ENCODE data around the gene TBX15.

The TBX15 gene

GRCh38 chr1:118944546-118944945 is 43.6 kb downstream of the TBX15 start (continued):
- no peak for TF ChIP-seq PATZ1 (CRISPR knock-in tag; IDR thresholded peaks at IDR 0.05; ENCODE audit: borderline replicate concordance)

GRCh38 chr1:118944133-118944532 is 44.0 kb downstream of the TBX15 start:
- TF ChIP-seq TCF4 (CRISPR knock-in tag; IDR thresholded peaks at IDR 0.05; ENCODE audit: borderline replicate concordance) (no peak), ARNTL (CRISPR knock-in tag; IDR thresholded peaks at IDR 0.05; ENCODE audit: borderline replicate concordance, low read depth) (no peak), GLIS3 (CRISPR knock-in tag; IDR thresholded peaks at IDR 0.05) (no peak), TOX (CRISPR knock-in tag; IDR thresholded peaks at IDR 0.05; ENCODE audit: borderline replicate concordance) (no peak), ESRRG (CRISPR knock-in tag; IDR thresholded peaks at IDR 0.05) (no peak), ISL1 (CRISPR knock-in tag; IDR thresholded peaks at IDR 0.05) (no peak), ZFP3 (CRISPR knock-in tag; IDR thresholded peaks at IDR 0.05) (no peak), ZFP30 (CRISPR knock-in tag; IDR thresholded peaks at IDR 0.05) (no peak), CSRNP3 (CRISPR knock-in tag; IDR thresholded peaks at IDR 0.05) (no peak), SNAI2 (CRISPR knock-in tag; IDR thresholded peaks at IDR 0.05) (no peak), PPARA (CRISPR knock-in tag; IDR thresholded peaks at IDR 0.05; ENCODE audit: borderline replicate concordance) (no peak), ZNF565 (CRISPR knock-in tag; conservative IDR thresholded peaks at IDR 0.05; ENCODE audit: low read depth) (no peak), RARB (CRISPR knock-in tag; IDR thresholded peaks at IDR 0.05) (no peak), ZNF70 (CRISPR knock-in tag; IDR thresholded peaks at IDR 0.05) (no peak), ZNF8 (CRISPR knock-in tag; IDR thresholded peaks at IDR 0.05) (no peak), PATZ1 (CRISPR knock-in tag; IDR thresholded peaks at IDR 0.05; ENCODE audit: borderline replicate concordance) (no peak), ZC3H10 (CRISPR knock-in tag; IDR thresholded peaks at IDR 0.05) (no peak)
- TF ChIP-seq, protein P1, sequence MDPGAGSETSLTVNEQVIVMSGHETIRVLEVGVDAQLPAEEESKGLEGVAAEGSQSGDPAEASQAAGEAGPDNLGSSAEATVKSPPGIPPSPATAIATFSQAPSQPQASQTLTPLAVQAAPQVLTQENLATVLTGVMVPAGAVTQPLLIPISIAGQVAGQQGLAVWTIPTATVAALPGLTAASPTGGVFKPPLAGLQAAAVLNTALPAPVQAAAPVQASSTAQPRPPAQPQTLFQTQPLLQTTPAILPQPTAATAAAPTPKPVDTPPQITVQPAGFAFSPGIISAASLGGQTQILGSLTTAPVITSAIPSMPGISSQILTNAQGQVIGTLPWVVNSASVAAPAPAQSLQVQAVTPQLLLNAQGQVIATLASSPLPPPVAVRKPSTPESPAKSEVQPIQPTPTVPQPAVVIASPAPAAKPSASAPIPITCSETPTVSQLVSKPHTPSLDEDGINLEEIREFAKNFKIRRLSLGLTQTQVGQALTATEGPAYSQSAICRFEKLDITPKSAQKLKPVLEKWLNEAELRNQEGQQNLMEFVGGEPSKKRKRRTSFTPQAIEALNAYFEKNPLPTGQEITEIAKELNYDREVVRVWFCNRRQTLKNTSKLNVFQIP (CRISPR knock-in tag; IDR thresholded peaks at IDR 0.05; ENCODE audit: borderline replicate concordance, low read depth) = no peak
- TF ChIP-seq, protein P2, sequence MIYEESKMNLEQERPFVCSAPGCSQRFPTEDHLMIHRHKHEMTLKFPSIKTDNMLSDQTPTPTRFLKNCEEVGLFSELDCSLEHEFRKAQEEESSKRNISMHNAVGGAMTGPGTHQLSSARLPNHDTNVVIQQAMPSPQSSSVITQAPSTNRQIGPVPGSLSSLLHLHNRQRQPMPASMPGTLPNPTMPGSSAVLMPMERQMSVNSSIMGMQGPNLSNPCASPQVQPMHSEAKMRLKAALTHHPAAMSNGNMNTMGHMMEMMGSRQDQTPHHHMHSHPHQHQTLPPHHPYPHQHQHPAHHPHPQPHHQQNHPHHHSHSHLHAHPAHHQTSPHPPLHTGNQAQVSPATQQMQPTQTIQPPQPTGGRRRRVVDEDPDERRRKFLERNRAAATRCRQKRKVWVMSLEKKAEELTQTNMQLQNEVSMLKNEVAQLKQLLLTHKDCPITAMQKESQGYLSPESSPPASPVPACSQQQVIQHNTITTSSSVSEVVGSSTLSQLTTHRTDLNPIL (CRISPR knock-in tag; IDR thresholded peaks at IDR 0.05; ENCODE audit: low read depth) = no peak
- TF ChIP-seq, protein P3, sequence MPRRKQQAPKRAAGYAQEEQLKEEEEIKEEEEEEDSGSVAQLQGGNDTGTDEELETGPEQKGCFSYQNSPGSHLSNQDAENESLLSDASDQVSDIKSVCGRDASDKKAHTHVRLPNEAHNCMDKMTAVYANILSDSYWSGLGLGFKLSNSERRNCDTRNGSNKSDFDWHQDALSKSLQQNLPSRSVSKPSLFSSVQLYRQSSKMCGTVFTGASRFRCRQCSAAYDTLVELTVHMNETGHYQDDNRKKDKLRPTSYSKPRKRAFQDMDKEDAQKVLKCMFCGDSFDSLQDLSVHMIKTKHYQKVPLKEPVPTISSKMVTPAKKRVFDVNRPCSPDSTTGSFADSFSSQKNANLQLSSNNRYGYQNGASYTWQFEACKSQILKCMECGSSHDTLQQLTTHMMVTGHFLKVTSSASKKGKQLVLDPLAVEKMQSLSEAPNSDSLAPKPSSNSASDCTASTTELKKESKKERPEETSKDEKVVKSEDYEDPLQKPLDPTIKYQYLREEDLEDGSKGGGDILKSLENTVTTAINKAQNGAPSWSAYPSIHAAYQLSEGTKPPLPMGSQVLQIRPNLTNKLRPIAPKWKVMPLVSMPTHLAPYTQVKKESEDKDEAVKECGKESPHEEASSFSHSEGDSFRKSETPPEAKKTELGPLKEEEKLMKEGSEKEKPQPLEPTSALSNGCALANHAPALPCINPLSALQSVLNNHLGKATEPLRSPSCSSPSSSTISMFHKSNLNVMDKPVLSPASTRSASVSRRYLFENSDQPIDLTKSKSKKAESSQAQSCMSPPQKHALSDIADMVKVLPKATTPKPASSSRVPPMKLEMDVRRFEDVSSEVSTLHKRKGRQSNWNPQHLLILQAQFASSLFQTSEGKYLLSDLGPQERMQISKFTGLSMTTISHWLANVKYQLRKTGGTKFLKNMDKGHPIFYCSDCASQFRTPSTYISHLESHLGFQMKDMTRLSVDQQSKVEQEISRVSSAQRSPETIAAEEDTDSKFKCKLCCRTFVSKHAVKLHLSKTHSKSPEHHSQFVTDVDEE (CRISPR knock-in tag; IDR thresholded peaks at IDR 0.05) = no peak
- no peak for ATAC-seq

DNA sequence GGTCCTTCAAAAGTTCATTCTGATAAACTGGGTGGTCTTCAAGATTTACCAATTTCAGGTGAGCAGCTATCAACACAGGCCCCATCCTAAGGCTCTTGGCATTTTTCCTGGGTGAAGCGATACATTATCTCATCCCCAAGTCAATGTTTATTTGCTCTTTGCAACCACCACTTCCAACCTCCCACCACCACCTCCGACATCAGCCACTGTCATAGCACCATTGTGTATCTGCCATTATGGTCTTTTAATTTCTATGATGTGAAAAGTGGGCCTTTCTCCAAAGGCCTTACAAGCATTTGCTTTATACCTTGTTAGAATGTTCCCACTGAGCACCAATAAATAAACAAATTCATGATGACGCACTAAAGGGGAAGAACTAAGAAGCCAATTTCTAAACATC is 47.2 kb downstream of the TBX15 start:
- no peak for ATAC-seq
- TF ChIP-seq ESRRG (CRISPR knock-in tag; IDR thresholded peaks at IDR 0.05) (no peak), PATZ1 (CRISPR knock-in tag; IDR thresholded peaks at IDR 0.05; ENCODE audit: borderline replicate concordance) (no peak), PPARA (CRISPR knock-in tag; IDR thresholded peaks at IDR 0.05; ENCODE audit: borderline replicate concordance) (no peak), CSRNP3 (CRISPR knock-in tag; IDR thresholded peaks at IDR 0.05) (no peak), ZNF70 (CRISPR knock-in tag; IDR thresholded peaks at IDR 0.05) (no peak), ZNF8 (CRISPR knock-in tag; IDR thresholded peaks at IDR 0.05) (no peak), ARNTL (CRISPR knock-in tag; IDR thresholded peaks at IDR 0.05; ENCODE audit: borderline replicate concordance, low read depth) (no peak), OSR1 (CRISPR knock-in tag; IDR thresholded peaks at IDR 0.05) (no peak), ZFP3 (CRISPR knock-in tag; IDR thresholded peaks at IDR 0.05) (no peak), TOX (CRISPR knock-in tag; IDR thresholded peaks at IDR 0.05; ENCODE audit: borderline replicate concordance) (no peak), ISL1 (CRISPR knock-in tag; IDR thresholded peaks at IDR 0.05) (no peak), SNAI2 (CRISPR knock-in tag; IDR thresholded peaks at IDR 0.05) (no peak), TCF4 (CRISPR knock-in tag; IDR thresholded peaks at IDR 0.05; ENCODE audit: borderline replicate concordance) (no peak), ZC3H10 (CRISPR knock-in tag; IDR thresholded peaks at IDR 0.05) (no peak)
